HG02759 (cell line): ENCODE results near the gene SPOP.
"Not testable (repeated sequence)": the region's sequence is repeated elsewhere in the genome, so short reads cannot be mapped to it uniquely, and the experiment has no call there.

ENCODE experiments used
- ATAC-seq: cut with Tn5 transposase; IDR thresholded peaks from one replicate; pipeline ENCODE4 v1.9.1; 2021; ENCODE audit warnings: mild to moderate bottlenecking, moderate library complexity; ENCODE audit not compliant: unreplicated experiment

SPOP gene

GRCh38 chr17:49696233-49696761 lies 18.4 kb upstream of the SPOP start:
- peak; percentile 82 for ATAC-seq

GRCh38 chr17:49695698-49696232 lies 17.9 kb upstream of the SPOP start:
- no peak for ATAC-seq

- no peak for ATAC-seq
These were observed 17.2 kb upstream of the SPOP start for GRCh38 chr17:49694847-49695697.

- ATAC-seq = no peak
These were observed 14.9 kb upstream of the SPOP start for GRCh38 chr17:49692751-49693150.

- ATAC-seq = no peak
These were observed 13.8 kb upstream of the SPOP start for GRCh38 chr17:49691677-49692191.

- ATAC-seq = no peak
These were observed 13.3 kb upstream of the SPOP start for GRCh38 chr17:49691086-49691676.

GRCh38 chr17:49690256-49690655 lies 12.4 kb upstream of the SPOP start:
- ATAC-seq = no peak

- ATAC-seq = no peak
These were observed 11.0 kb upstream of the SPOP start for GRCh38 chr17:49688848-49689247.

GRCh38 chr17:49687878-49688491 lies 10.1 kb upstream of the SPOP start:
- ATAC-seq = no peak

GRCh38 chr17:49681106-49681979 lies 3.4 kb upstream of the SPOP start:
- no peak for ATAC-seq

- no peak for ATAC-seq
These were observed 2.4 kb upstream of the SPOP start for GRCh38 chr17:49680314-49680713.

GRCh38 chr17:49677134-49677932 lies 564 bp downstream of the SPOP start:
- ATAC-seq = peak; percentile 62

- peak; percentile 59 for ATAC-seq
These were observed 1.5 kb downstream of the SPOP start for GRCh38 chr17:49676276-49676868.

- ATAC-seq = no peak
These were observed 3.4 kb downstream of the SPOP start for GRCh38 chr17:49674507-49674906.

- ATAC-seq = not testable (repeated sequence)
These were observed 4.2 kb downstream of the SPOP start for GRCh38 chr17:49673679-49674078.

GRCh38 chr17:49670641-49671040 lies 7.3 kb downstream of the SPOP start:
- ATAC-seq = no peak

GRCh38 chr17:49670002-49670401 lies 7.9 kb downstream of the SPOP start:
- ATAC-seq = no peak

- no peak for ATAC-seq
These were observed 10.0 kb downstream of the SPOP start for GRCh38 chr17:49667854-49668253.

- ATAC-seq = no peak
These were observed 13.1 kb downstream of the SPOP start for GRCh38 chr17:49664706-49665211.
